NOMO-1 (cell line): Measurements from ENCODE around the gene COMMD1.
"Not testable (repeated sequence)": the region's sequence is repeated elsewhere in the genome, so short reads cannot be mapped to it uniquely, and the experiment has no call there.

ENCODE experiments used
- DNase-seq, 2 experiments: peaks; one replicate each; lab custom pipeline; 2025; ENCODE audit not compliant: unreplicated experiment in 2 of 2; lab: John Stamatoyannopoulos, UW

COMMD1 gene

GRCh38 chr2:61962095-61962984 is 56.9 kb downstream of the COMMD1 start:
- no peak for DNase-seq

DNA sequence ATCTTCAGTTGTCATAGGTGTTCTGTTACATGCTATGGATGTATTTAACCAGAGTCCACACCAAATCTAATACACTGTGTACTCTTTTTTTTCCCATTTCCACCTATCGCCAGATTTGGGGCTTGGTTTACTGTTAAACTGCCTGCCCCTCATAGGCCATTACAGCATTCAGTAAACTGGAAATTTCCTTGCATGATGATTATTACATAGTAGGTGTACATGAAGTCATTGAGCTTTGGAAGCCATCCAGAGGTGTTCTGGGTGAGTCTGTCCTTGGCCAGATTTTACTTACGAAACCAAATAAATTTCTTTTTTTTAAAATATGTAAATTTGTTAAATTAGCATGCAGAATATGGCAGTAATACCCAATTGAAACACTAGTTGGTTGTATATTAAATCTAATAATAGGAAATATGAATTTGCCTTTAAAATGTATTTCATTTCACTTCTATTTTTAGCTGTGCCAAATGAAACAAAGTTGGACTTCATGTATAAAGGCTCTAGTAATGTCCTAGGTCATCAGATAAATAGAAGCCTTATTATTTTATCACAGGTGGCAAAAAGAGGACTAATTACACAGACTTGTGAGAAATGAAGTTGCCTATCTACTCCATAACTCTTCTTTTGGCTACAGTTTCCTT is 60.7 kb downstream of the COMMD1 start:
- no peak for DNase-seq

DNA sequence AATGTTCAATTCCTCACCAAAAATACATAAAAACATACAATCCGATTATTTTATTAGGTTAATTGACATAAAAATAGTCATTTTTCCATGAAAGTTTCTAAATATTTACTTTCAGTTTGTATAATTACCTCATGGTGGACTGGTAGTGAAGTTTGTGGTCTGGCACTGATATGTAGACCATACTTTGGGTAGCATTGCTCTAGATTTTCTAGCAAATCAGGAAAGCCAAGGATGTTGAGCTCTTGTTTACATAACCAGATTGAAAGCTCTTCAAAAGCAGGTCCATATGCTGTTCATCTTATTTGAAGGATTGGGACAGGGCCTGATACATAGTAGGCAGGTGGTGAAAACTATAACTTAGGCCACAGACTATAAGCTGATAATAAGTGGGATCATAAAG is 61.8 kb downstream of the COMMD1 start:
- DNase-seq = no peak

- DNase-seq = no peak
Observed at GRCh38 chr2:61969376-61969775, 63.9 kb downstream of the COMMD1 start.

GRCh38 chr2:61970807-61971556 is 65.5 kb downstream of the COMMD1 start:
- no peak for DNase-seq

DNA sequence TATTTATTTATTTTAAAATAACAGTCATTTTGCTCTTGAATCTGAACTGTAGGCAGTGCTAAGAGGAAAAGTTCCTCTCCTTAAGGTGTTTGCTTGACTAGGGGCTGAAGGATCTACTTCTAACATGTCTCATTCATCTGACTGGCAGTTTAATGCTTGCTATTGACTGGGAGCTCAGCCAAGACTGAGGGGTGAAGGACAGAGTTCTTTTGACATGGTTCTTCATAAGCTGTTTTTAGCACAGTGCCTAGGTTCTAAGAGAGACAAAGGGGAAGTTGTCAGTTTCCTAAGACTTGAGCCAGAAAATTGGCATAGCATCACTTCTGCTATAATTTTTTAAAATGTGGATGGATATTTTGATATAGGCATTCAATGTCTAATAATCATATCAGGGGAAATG is 73.0 kb downstream of the COMMD1 start:
- DNase-seq = peak; percentile 78 to 93

DNA sequence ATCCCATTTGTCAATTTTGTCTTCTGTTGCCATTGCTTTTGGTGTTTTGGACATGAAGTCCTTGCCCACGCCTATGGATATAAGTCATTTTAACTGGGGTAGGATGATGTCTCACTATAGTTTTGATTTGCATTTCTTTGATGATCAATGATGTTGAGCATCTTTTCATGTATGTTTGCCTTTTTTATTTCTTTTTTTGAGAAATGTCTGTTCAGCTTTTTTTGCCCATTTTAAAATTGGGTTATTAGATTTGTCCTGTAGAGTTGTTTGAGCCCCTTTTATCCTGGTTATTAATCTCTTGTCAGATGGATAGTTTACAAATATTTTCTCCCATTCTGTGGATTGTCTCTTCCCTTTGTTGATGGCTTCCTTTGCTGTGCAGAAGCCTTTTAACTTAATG is 75.3 kb downstream of the COMMD1 start:
- no peak for DNase-seq

- DNase-seq = no peak
Observed at GRCh38 chr2:61984682-61985081, 79.2 kb downstream of the COMMD1 start.

GRCh38 chr2:61988462-61989366 is 83.2 kb downstream of the COMMD1 start:
- no peak for DNase-seq

- DNase-seq = peak; percentile 46 to 67
Observed at GRCh38 chr2:61993422-61994024, 88.0 kb downstream of the COMMD1 start.

DNA sequence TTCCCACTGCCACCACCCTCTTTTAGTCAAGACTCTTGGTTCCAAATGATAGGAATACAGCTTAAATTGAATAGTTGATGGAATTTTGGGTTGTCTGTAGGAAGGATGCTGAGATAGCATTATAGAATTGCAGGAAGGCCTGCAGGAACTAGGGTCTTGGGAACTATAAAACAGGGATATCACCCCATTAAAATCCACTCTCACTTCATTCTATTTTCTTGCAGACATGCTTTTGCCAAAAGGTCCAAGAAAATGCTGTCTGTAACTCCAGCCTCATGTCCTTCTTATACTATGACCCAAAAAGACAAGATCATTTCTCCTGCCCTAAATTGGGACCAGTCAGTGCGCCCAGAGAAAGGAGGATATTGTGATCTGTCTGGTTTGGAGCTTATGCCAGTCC is 89.1 kb downstream of the COMMD1 start:
- no peak for DNase-seq

GRCh38 chr2:61995065-61995464 is 89.6 kb downstream of the COMMD1 start:
- peak; percentile 5 to 33 for DNase-seq

- DNase-seq = no peak
Observed at GRCh38 chr2:61995515-61995914, 90.0 kb downstream of the COMMD1 start.

DNA sequence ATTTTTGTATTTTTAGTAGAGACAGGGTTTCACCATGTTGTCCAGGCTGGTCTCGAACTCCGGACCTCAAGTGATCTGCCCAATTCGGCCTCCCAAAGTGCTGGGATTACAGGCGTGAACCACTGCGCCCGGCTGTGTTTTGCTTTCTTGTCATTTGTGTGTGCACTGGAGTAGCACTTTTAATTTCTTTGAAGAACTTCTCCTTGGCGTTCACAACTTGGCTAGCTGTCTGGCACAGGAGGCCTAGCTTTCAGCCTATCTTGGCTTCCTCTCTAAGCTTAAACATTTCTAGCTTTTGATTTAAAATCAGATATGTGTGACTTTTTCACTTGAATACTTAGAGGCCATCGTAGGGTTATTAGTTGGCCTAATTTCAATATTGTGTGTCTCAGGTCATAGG is 93.0 kb downstream of the COMMD1 start:
- DNase-seq = no peak

- no peak for DNase-seq
Observed at GRCh38 chr2:62000538-62000937, 95.1 kb downstream of the COMMD1 start.

- no peak for DNase-seq
Observed at GRCh38 chr2:62001431-62001830, 96.0 kb downstream of the COMMD1 start.

GRCh38 chr2:62004428-62004827 is 99.0 kb downstream of the COMMD1 start:
- DNase-seq = not testable (repeated sequence)

- DNase-seq = no peak
Observed at GRCh38 chr2:62007555-62007954, 102.1 kb downstream of the COMMD1 start.

DNA sequence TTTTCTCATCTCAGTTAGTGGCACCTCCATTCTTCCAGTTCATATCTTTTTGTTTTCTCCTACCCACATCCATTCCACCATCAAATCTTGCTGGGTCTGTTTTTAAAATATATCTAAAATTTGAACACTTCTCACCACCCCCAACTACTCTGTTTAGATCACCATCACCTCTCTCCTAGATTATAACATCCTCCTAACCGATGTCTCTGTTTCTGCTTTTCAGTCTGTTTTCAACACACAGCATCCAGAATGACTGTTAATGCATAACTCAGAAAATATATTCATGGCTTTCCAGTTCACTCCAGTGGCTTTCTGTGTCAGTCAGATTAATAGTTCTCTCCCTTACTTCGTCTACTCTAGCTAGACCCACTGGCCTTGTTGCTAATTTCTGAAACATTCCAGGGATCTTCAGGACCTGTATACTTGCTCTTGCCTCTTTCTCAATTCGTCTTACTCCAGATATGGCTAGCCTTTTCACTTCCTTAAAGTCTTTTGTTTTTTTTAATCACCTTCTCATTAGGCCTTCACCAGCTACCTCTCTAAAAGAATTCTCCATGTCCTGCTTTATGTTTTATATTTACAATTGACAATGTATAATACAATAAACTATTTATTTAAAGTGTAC is 105.3 kb downstream of the COMMD1 start:
- peak; percentile 27 to 47 for DNase-seq

DNA sequence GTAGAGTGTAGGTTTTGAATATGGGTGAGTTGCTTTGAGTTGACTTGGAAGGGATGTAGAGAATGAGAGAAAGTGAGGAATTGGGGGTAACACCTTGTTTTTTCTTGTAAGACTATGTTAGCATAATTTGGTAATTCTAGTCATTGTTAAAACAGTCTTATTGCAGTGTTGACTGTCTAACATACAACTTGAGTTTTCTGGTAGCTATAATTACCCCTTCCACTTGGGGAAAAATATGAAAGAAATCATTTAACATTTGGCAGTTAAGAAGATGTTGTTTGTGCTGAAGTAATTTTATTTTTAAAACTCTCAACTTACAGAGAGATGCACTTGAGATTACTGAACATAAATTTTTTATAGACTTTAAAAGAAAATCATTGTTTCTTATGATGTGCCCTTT is 108.2 kb downstream of the COMMD1 start:
- DNase-seq = no peak
